PC-9 (cell line): ENCODE results near the gene FAM241B.

ENCODE experiments used
- EZH2 ChIP-seq: fragments of 200-600 bp; sonication (generic); IDR thresholded peaks from 2 replicates; pipeline ENCODE4 v1.8.0; 2017; ENCODE audit warnings: antibody characterized with exemption, low read depth
- TF ChIP-seq, protein P1 (sequence below): fragments of 200-600 bp; sonication (generic); conservative IDR thresholded peaks from 2 replicates; pipeline ENCODE4 v1.6.1; 2017; ENCODE audit warnings: mixed run types, antibody characterized with exemption, mild to moderate bottlenecking, moderate library complexity

DNA sequence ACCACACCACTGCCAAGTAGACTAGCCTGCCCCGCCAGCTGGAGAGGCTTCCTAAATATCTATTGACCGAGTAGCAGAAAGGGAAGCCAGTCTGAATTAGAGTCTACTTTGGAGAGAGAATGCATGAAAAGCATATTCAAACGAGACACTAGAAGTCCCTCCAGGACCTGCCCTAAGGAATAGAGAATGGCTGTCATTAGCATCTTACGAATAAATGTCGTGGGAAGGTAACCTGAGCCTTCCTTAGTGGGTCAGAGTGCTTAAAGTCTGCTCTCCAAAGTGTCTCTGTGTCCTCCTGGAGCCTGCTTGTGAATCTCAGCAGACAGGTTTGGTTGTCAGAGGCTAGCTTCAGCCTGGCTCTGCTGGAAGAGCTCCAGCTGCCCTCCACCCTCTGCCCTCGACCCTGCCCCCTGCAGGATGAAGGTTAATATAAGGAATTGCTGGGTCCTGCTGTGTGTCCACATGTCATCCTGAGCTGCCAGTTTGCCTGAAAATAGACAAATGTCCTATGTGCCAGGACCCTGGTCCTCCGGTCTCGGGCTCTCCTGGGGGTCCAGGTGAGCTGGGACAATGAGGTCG is 33.4 kb downstream of the FAM241B start:
- TF ChIP-seq, protein P1, sequence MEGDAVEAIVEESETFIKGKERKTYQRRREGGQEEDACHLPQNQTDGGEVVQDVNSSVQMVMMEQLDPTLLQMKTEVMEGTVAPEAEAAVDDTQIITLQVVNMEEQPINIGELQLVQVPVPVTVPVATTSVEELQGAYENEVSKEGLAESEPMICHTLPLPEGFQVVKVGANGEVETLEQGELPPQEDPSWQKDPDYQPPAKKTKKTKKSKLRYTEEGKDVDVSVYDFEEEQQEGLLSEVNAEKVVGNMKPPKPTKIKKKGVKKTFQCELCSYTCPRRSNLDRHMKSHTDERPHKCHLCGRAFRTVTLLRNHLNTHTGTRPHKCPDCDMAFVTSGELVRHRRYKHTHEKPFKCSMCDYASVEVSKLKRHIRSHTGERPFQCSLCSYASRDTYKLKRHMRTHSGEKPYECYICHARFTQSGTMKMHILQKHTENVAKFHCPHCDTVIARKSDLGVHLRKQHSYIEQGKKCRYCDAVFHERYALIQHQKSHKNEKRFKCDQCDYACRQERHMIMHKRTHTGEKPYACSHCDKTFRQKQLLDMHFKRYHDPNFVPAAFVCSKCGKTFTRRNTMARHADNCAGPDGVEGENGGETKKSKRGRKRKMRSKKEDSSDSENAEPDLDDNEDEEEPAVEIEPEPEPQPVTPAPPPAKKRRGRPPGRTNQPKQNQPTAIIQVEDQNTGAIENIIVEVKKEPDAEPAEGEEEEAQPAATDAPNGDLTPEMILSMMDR, result no peak; the same call in 1 of the 2 replicates
- TF ChIP-seq EZH2, result no peak
